Measurements from ENCODE around the gene BPIFB1. TPM values are rescaled to one million over a fixed set of nuclear protein-coding genes. Genes with fewer than 3 reads are reported as not detected.

Gene BPIFB1
- total and polyA plus RNA-seq, 10 of the 15 experiments (the other 5 are each of a cell fraction or from before 2014, with no cell fraction given), result 0.13 TPM; not detected in 9

DNA sequence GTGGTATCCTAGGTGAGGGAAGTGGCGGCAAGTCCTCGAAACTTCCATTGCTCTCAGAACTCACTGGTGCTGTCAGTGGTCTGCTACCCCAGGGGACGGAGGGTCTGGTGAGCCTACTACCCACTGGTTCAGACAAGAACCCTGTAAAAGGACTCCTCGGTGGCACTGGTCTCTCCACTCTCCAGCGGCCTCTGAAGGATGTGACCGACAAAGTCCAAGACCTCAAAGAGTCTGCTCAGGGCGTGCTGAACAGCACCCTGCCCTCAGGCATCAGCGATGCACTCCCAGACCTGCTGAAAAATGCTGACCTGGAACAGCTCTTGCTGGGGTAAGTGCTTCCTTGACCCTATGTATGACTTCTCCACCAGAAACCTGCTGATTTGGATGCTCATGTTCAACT lies 66.5 kb downstream of the BPIFB1 start:
- intact Hi-C loops (cut with micrococcal nuclease; ENCODE audit: unreplicated experiment) (no loop called here), in situ Hi-C loops (cut with MboI) (no loop called here)
- Histone ChIP-seq H3K27me3 (replicated peaks in 1 of 2; ENCODE audit: control insufficient read depth in 2 of 2, insufficient read depth in 2 of 2, low read length in 1 of 2) (no peaks in the 10 kb centered on the region), H3K36me3 (ENCODE audit: control insufficient read depth in 2 of 2, insufficient read depth in 2 of 2, low read length in 1 of 2) (peaks cover 0 to 4% of the 10 kb centered on the region in 2 experiments; a peak in 2 of 4 replicates), H2AFZ (ENCODE audit: control insufficient read depth, low read depth, low read length) (no peak overlapping the region), H3K4me3 (no peak overlapping the region), H4K20me1 (ENCODE audit: control insufficient read depth, insufficient read depth) (no peaks in the 10 kb centered on the region), H3K79me2 (ENCODE audit: control insufficient read depth, insufficient read depth, low read length) (no peaks in the 10 kb centered on the region), H3K9me3 (replicated peaks; ENCODE audit: control insufficient read depth, insufficient read depth, low read length) (no peaks in the 10 kb centered on the region), H3K27ac (ENCODE audit: control insufficient read depth, insufficient read depth) (no peak overlapping the region), H3K4me2 (ENCODE audit: control insufficient read depth, insufficient read depth) (no peak overlapping the region), H3K4me1 (ENCODE audit: control insufficient read depth, insufficient read depth, low read length) (no peaks in the 10 kb centered on the region), H3K9ac (ENCODE audit: control insufficient read depth, insufficient read depth, low read length) (no peak overlapping the region)
- BruUV-seq (replicated peaks), result no TSS peak
- ChIA-PET CTCF (no interaction called here), RAD21 (ENCODE audit: unreplicated experiment) (no interaction called here), SMC1A (ENCODE audit: uncharacterized antibody, unreplicated experiment) (no interaction called here), POLR2A (no interaction called here)
- WGBS (ENCODE audit: insufficient coverage, insufficient replicate concordance, low lambda C conversion rate, missing lambda C conversion rate), result 81% methylated on average over 8 of the region's 8 CpGs
- TF ChIP-seq CBFB (IDR thresholded peaks at IDR 0.05; ENCODE audit: low read depth) (no peak), TARDBP (IDR thresholded peaks at IDR 0.05; ENCODE audit: borderline replicate concordance) (no peak)
- FAIRE-seq, result no peak
- DNase-seq (ENCODE audit: low read depth, low spot score), result no peak
- no peak for ATAC-seq

GRCh38 chr20:33351696-33352095 lies 68.7 kb downstream of the BPIFB1 start:
- FAIRE-seq (no peak), ATAC-seq (no peak), DNase-seq (ENCODE audit: low read depth, low spot score) (no peak)
- no peak for TF ChIP-seq ZNF217 (IDR thresholded peaks at IDR 0.05)
- Histone ChIP-seq H3K9me3 (replicated peaks; ENCODE audit: control insufficient read depth, insufficient read depth, low read length) (no peaks in the 10 kb centered on the region), H3K4me2 (ENCODE audit: control insufficient read depth, insufficient read depth) (no peak overlapping the region), H3K4me3 (no peak overlapping the region), H3K4me1 (ENCODE audit: control insufficient read depth, insufficient read depth, low read length) (no peaks in the 10 kb centered on the region), H3K9ac (ENCODE audit: control insufficient read depth, insufficient read depth, low read length) (no peak overlapping the region), H3K27me3 (replicated peaks in 1 of 2; ENCODE audit: control insufficient read depth in 2 of 2, insufficient read depth in 2 of 2, low read length in 1 of 2) (no peaks in the 10 kb centered on the region), H3K27ac (ENCODE audit: control insufficient read depth, insufficient read depth) (no peak overlapping the region), H3K36me3 (ENCODE audit: control insufficient read depth in 2 of 2, insufficient read depth in 2 of 2, low read length in 1 of 2) (peaks cover 0 to 4% of the 10 kb centered on the region in 2 experiments; a peak in 2 of 4 replicates), H2AFZ (ENCODE audit: control insufficient read depth, low read depth, low read length) (no peak overlapping the region), H4K20me1 (ENCODE audit: control insufficient read depth, insufficient read depth) (no peaks in the 10 kb centered on the region), H3K79me2 (ENCODE audit: control insufficient read depth, insufficient read depth, low read length) (no peaks in the 10 kb centered on the region)
- RAD21 ChIA-PET (ENCODE audit: unreplicated experiment), result no interaction called here
- POLR2A ChIA-PET, result no interaction called here
- 86% methylated on average over 3 of the region's 3 CpGs for WGBS (ENCODE audit: insufficient coverage, insufficient replicate concordance, low lambda C conversion rate, missing lambda C conversion rate)
- intact Hi-C loops (cut with micrococcal nuclease; ENCODE audit: unreplicated experiment), result no loop called here
- no TSS peak for BruUV-seq (replicated peaks)
- SMC1A ChIA-PET (ENCODE audit: uncharacterized antibody, unreplicated experiment), result no interaction called here
- CTCF ChIA-PET, result no interaction called here
- in situ Hi-C loops (cut with MboI), result no loop called here
